ENCODE results near the gene ZDHHC9. TPM values are rescaled to one million over a fixed set of nuclear protein-coding genes. Genes with fewer than 3 reads are reported as not detected.
A peak's percentile ranks its signal among the peaks of the same experiment; 100 is the strongest.

ZDHHC9 gene
- total RNA-seq, 1 donor from 2014 or later, result 43.0 TPM

DNA sequence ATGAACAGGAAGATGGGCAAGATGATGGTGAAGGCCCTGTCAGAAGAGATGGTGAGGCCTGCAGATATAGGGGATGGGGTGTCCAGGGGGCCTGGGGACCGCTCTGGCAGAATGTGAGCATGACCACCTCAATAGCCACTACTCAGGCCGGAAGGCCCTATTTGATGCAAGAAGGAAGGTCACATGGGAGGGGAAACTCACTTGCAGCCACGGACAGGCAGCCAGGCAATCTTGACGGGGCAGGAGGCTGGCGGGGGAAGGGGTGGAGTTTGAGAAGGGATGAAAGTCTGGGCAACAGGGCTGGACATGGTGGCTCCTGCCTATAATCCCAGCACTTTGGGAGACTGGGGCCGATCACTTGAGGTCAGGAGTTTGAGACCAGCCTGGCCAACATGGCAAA, 55.2 kb downstream of the ZDHHC9 start:
- DNase-seq (ENCODE audit: low spot score in 2 of 2), result no peak
- H3K27ac ChIP-seq, result no peak overlapping the region
- intact Hi-C loops (cut with DNase I), result no loop called here
- H3K4me3 ChIP-seq, result no peak overlapping the region
- H3K9me3 ChIP-seq, result no peaks in the 10 kb centered on the region
- H3K27me3 ChIP-seq, result no peaks in the 10 kb centered on the region
- no peaks in the 10 kb centered on the region for H3K36me3 ChIP-seq
- TF ChIP-seq, protein P1, sequence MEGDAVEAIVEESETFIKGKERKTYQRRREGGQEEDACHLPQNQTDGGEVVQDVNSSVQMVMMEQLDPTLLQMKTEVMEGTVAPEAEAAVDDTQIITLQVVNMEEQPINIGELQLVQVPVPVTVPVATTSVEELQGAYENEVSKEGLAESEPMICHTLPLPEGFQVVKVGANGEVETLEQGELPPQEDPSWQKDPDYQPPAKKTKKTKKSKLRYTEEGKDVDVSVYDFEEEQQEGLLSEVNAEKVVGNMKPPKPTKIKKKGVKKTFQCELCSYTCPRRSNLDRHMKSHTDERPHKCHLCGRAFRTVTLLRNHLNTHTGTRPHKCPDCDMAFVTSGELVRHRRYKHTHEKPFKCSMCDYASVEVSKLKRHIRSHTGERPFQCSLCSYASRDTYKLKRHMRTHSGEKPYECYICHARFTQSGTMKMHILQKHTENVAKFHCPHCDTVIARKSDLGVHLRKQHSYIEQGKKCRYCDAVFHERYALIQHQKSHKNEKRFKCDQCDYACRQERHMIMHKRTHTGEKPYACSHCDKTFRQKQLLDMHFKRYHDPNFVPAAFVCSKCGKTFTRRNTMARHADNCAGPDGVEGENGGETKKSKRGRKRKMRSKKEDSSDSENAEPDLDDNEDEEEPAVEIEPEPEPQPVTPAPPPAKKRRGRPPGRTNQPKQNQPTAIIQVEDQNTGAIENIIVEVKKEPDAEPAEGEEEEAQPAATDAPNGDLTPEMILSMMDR (IDR thresholded peaks at IDR 0.05), result no peak
- no peaks in the 10 kb centered on the region for H3K4me1 ChIP-seq

DNA sequence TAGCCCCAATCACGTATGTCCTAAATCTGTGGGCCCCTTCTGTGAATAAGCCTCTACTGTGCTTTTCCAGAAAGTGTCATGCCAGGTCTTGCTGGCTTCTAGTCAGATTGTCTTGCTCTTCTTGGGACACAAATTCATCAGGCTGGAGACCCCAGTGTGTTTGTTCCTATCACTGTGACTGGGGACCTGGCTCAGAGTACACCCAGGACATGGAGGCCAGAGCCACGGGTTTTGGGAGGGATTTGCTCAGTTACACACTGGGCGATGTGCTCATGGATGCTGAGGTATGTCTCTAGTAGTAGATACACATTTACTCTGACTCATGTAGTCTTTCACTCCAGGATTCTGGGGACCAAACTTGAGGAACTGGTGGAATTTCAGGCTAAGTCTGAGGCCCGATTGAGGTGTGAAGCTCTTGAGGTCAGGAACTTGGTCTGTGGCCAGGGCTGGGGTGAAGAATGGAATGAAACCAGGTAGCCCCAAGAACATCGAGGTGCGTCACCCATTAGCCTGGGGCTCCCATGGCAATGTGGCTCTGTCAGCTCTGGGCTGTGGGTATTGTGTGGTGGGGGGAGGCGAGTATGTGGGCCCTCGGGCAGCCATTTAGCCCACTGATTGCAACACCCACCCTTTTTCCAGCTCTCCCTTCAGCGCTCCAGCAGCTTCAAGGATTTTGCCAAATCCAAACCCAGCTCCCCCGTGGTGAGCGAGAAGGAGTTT, 56.2 kb downstream of the ZDHHC9 start:
- TF ChIP-seq, protein P1 (IDR thresholded peaks at IDR 0.05), result no peak
- intact Hi-C loops (cut with DNase I), result no loop called here
- H3K27ac ChIP-seq, result no peak overlapping the region
- no peaks in the 10 kb centered on the region for H3K9me3 ChIP-seq
- H3K4me1 ChIP-seq, result no peaks in the 10 kb centered on the region
- H3K4me3 ChIP-seq, result no peak overlapping the region
- no peaks in the 10 kb centered on the region for H3K27me3 ChIP-seq
- no peak for DNase-seq (ENCODE audit: low spot score in 2 of 2)
- no peaks in the 10 kb centered on the region for H3K36me3 ChIP-seq

DNA sequence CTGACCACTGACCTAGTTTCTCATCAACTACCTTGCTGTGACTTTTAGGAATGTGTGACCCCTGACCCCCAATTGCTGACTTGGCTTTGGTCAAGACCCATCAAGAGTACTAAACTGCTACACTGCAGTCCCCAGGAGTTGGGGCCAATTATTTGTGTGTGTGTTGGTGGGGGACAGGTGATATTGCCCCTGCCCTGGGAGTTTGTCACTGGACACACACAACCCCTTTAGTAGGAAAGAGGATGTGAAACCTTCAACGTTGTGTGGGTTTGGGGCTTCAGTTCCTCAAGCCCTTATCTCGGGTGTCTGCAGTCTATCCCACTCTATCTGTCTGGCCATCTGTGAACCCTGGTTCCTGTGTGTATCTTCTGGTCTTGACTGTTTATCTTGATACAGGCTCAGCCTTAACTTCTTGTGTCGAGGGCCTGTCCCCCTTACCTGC, 57.5 kb downstream of the ZDHHC9 start:
- intact Hi-C loops (cut with DNase I), result no loop called here

DNA sequence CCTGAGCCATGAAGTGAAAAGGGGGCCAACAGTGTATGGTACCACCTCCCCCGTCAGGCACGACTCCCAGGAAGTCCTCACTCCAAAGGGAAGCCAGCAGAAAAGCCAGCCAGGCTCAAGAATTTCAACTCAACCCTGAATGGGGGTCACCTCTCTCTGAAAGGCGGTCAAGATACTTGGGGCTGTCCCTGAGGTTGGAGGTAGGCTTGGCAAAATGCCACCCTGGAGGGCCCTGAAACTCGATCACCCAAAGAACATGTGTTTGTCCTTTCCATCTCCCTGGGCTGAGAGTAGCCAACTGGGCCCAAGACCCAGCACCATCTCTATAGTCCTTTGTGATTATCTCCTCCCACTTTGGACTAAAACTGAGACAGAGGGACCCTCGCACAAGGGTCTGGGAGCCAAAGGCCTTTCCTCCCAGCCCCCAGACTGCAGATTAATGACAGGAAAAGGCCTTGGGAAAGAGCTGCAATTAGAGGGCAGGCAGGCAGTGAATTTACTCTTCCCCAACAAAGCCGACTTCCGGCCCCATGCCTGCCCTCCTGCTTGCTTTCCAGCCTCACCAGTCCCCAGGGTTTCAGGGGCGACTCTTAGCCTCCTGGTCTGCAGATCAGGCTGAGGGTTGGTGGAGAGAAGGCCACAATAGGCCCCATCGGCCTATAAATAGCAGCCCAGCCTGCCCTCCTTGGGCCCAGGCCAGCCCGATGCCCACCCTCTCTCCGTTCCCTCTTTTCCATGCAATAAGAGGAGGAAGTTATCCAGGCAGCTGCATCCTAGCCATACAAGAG, 58.3 kb downstream of the ZDHHC9 start:
- no peaks in the 10 kb centered on the region for H3K36me3 ChIP-seq
- H3K27me3 ChIP-seq, result no peaks in the 10 kb centered on the region
- no peaks in the 10 kb centered on the region for H3K9me3 ChIP-seq
- intact Hi-C loops (cut with DNase I), result no loop called here
- TF ChIP-seq, protein P1 (IDR thresholded peaks at IDR 0.05), result no peak
- H3K4me3 ChIP-seq, result no peak overlapping the region
- H3K4me1 ChIP-seq, result no peaks in the 10 kb centered on the region
- no peak overlapping the region for H3K27ac ChIP-seq
- peak in 1 of 2 donors; percentile 22 for DNase-seq (ENCODE audit: low spot score in 2 of 2)

More for the DNA sequence above, 57.5 kb downstream of the ZDHHC9 start:
- no peak for DNase-seq (ENCODE audit: low spot score in 2 of 2)
- Histone ChIP-seq H3K27ac (no peak overlapping the region), H3K4me1 (no peaks in the 10 kb centered on the region), H3K36me3 (no peaks in the 10 kb centered on the region), H3K27me3 (no peaks in the 10 kb centered on the region), H3K4me3 (no peak overlapping the region), H3K9me3 (no peaks in the 10 kb centered on the region)
- TF ChIP-seq, protein P1 (IDR thresholded peaks at IDR 0.05), result no peak

DNA sequence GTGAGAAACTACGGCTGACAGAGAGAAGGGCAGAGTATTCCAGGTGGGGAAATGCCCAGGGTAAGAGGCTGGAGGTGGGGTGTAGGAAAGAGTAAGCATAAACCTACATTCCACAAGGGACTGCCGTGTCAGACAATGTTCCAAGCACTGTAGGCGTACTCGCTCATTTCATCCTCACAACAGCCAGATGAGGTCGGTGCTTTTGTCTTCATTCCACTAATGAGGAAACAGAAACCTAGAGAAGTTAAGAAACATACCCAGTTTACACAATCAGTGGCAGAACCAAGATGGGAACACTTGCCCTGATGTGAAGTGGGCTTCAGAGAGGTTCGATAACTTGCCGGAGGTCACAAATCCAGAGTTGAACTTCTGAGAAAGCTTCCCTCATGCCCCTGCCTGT, 59.3 kb downstream of the ZDHHC9 start:
- no peaks in the 10 kb centered on the region for H3K36me3 ChIP-seq
- H3K9me3 ChIP-seq, result no peaks in the 10 kb centered on the region
- no peak overlapping the region for H3K4me3 ChIP-seq
- intact Hi-C loops (cut with DNase I), result no loop called here
- no peak overlapping the region for H3K27ac ChIP-seq
- H3K27me3 ChIP-seq, result no peaks in the 10 kb centered on the region
- TF ChIP-seq, protein P1 (IDR thresholded peaks at IDR 0.05), result no peak
- no peaks in the 10 kb centered on the region for H3K4me1 ChIP-seq
- peak in 1 of 2 donors; percentile 48 for DNase-seq (ENCODE audit: low spot score in 2 of 2)
